Activated CD4-positive, alpha-beta T cell treated with anti-CD3 and anti-CD28 coated beads, Interleukin-2, amount 50 U/mL, for 4 hours (primary cell): Measurements from ENCODE around the gene SRGAP2B.
"Not testable (repeated sequence)": the region's sequence is repeated elsewhere in the genome, so short reads cannot be mapped to it uniquely, and the experiment has no call there.

ENCODE experiments used
- DNase-seq, 2 experiments: peaks; one replicate each; pipeline ENCODE4 v3.0.0-alpha.2; 2020

SRGAP2B gene

GRCh38 chr1:145082483-145083255, 12.5 kb downstream of the SRGAP2B start:
- not testable (repeated sequence) for DNase-seq

- not testable (repeated sequence) for DNase-seq
Measured at GRCh38 chr1:145080193-145080592, 14.9 kb downstream of the SRGAP2B start.

DNA sequence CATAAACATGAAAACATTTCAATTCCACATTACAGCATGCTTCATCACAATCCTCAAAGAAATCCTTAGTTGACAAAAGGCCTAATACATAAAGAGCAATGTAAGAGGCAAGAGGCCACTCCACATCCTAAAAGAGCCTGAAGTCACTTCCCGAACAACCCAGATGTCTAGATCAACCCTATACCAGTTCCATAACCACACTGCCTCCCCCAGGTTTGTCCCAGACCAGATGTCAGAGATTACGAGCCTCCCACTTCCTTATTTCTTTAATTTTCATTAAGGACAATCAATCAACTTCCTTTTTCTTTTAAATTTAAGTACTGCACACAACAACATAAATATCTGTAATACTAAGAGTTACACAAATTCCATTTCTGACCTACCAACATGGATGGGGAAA, 15.4 kb downstream of the SRGAP2B start:
- not testable (repeated sequence) for DNase-seq

GRCh38 chr1:145078787-145079370, 16.2 kb downstream of the SRGAP2B start:
- not testable (repeated sequence) for DNase-seq

DNA sequence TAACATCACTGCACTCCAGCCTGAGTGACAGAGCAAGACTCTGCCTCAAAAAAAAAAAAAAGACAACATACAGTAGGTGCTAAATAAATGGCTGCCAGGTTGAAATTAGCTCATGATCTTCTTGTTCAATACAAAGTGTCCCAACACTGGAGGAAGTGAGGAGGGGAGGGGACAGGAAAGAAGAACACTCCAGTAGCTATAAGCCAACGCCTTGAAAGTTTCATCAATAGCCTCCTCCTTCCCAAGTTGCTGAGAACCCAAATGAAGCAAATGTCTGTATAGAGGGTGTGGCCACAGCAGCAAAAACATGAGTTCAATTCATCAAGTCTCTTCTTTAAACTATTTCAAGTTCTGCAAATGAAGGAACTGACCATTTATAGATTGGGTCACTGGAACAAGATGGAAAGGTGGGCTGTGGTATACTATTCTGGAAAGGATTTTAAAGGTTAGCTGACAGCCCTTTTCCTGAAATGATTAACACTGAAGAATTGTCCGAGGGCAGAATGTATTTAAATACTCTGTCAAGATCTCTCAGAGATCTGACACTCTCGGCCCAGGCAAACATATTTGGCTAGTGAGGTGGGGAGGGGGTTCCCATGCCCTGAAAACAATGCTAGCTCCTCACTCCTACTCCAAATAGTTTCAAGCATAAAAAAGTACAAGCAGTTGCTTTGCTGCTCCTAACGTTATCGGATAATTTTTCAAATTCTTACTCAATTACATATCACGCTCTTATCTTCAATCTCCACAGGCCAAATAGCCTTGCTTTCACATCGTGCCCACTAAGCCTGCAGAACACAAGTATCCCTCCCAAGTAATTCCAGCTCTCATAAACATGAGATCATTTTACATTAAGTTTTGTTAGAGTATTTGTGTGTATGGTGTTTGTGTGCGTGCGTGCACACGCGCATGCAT, 17.0 kb downstream of the SRGAP2B start:
- DNase-seq = not testable (repeated sequence)

DNA sequence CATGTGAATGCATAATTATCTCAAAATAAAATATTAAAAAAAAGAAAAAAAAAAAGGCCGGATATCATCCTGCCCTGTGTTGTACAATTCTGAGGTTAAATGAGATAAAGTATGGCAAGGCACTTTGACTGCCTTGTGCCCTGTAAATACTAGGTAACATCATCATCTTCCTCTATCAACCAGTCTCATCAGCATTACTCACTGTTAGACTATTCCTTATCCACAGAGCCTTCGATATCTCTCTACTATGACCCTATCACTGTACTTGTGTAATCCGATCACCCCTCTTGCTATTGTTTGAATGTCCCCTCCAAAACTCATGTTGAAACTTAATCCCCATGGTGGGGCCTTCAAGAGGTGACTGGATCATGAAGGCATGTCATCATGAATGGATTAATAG, 18.3 kb downstream of the SRGAP2B start:
- DNase-seq = not testable (repeated sequence)

GRCh38 chr1:145074021-145074559, 21.0 kb downstream of the SRGAP2B start:
- not testable (repeated sequence) for DNase-seq

DNA sequence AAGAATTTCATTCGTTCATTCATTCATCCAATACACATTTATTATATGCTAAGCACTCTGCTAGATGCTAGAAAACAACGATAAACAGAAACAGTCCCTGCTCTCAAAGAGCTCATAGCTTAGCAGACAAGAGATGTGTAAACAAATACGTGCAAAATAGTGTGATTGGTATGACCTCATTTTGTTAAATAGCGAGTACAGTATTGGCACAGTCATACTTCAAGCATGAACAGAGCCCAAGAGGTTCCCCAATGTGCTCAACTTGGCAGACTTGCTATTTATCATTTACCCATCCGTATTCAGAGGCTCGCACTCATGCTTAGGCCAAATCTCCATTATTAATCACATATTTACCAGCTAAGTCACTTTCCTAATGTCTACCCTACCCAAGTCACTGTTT, 23.6 kb downstream of the SRGAP2B start:
- not testable (repeated sequence) for DNase-seq

DNA sequence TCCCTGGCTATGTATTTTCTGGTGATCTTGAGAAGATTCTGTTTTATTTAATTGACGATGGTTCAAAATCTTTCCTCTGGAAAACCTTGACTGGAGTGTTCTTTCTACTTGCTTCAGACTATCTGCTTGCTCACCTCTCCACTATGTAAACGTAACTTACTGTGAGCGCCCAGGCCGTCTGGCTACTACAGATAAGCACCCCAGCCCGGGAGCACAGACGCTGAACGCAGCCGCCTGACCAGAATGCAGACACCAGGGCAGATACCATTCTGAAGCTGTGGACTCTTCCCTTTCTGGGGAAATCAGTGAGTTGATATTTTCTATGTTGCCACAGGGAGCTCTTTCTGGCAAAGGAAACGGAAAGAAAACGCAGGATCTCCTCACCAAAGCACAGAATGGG, 28.6 kb downstream of the SRGAP2B start:
- DNase-seq = not testable (repeated sequence)

GRCh38 chr1:145065194-145065826, 29.8 kb downstream of the SRGAP2B start:
- not testable (repeated sequence) for DNase-seq

GRCh38 chr1:145063941-145064648, 31.0 kb downstream of the SRGAP2B start:
- not testable (repeated sequence) for DNase-seq

DNA sequence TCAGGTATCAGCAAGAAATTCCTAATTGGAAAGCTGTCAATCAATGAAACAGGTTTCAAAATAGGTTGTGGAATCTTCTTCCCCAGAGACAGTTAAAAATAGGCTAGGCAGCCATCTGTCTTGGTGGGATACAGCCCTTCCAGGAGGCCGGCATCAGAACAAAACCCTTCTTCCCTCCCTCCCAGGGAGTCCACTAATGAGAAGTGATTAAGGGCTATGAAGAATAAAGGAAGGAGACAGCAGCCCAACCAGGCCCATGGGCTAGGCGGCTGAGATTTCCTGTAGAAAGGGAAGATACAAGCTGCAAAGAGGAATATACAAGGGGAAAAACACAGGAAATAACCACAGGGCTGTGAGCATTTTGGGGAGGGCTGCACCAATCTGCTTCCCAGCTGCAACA, 31.8 kb downstream of the SRGAP2B start:
- DNase-seq = not testable (repeated sequence)

GRCh38 chr1:145058184-145058583, 36.9 kb downstream of the SRGAP2B start:
- DNase-seq = not testable (repeated sequence)

- DNase-seq = not testable (repeated sequence)
Measured at GRCh38 chr1:145055217-145055760, 39.8 kb downstream of the SRGAP2B start.

DNA sequence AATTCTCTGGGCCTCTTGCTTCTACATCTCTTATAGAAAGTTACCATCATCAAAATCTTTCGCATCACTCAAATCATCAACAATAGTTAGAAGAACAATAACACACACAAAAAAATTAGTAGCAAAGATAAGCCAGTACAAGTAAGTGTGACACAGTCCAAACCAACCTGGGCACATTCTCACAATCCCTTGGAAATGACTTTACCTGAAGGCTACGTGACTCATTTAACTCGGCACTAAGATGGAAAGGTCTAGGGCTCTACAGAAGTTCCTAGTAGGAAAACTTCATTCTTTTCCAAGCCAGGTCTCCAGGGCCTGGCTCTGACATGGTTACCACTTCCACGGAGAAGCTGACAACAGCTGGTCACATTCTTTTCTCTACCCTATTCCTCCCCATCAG, 41.7 kb downstream of the SRGAP2B start:
- DNase-seq = not testable (repeated sequence)

- not testable (repeated sequence) for DNase-seq
Measured at GRCh38 chr1:145052019-145052776, 42.9 kb downstream of the SRGAP2B start.

DNA sequence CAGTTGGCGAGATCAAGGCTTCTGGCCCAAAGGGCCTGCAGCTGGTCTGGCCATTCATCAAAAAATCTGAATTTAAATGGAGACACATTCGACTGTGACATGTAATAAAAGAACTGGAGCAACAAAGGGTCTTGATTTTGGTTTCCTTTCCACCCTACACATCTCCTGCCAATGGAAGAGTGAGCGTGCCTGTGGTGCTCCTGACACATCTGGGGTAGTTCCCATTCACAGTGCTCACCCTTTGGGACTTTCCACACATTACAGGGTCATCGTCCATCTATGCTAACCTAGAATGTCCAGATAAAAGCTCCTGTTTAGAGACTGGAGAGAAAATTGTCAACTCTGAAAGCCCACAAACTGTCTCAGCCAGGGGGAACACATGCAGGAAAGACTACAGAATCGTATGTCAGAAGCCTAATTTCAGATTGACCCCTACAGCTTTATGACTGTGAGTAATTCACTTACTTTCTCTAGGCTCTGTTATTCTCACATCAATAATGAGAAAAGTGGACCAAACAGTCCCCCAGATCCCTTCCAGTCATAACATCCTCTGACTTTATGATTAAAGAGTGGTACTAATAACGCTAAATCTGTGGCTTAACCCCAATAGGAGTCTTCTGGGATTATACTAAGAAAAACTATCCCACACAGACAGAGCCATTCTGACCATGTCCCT, 46.8 kb downstream of the SRGAP2B start:
- DNase-seq = not testable (repeated sequence)

DNA sequence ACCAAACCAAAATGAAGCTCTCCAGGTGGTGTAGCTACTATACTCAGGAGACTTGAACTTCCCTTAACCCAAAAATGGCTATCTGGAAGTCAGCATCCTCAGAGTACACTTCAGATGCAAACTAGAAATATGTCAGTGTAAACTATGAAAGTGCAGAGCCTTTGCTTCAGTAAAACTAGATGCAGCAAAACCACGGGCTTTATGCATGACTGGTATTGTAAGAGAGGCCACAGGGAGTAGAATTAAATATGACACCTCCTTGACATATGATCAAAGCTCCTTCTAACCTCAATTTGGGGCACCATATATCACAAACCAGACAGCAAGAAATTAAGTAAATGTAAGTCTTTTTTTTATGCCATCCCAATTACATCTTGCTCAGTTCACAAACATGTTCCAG, 47.6 kb downstream of the SRGAP2B start:
- DNase-seq = not testable (repeated sequence)

DNA sequence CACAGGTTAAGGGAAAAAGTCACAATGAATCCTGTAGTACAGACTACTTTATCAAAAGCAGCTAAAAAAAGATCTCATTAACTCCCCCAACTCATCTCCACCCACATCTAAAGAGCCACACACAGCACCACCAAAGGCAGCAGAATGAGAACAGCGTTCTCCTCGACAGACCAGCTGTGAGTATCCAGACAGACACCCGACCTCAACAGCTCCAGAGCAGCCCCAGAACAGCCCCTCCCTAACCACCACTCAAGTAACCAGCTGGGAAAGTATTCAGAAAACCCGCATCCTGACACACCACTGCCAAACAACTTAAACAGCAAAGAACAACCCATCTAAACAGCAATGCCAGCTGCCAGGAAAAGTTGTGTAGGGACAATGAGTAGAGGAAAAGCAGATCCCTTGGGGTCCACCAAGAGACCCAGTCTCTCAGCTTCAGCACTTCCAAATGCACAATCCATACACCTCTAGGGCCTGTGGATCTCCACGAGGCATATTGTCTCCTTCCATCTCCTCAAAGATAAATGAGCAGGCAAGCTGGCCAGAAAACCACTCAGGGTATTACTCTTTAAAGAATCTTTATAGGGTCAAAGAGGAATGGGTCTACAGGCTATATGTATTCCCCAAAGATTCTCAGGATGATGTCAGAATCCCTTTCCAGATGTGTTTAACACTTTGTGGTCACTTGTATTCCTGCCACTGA, 49.4 kb downstream of the SRGAP2B start:
- not testable (repeated sequence) for DNase-seq
